NCI-H446 (cell line): ENCODE results near the gene TAF5.
"Not testable (repeated sequence)": the region's sequence is repeated elsewhere in the genome, so short reads cannot be mapped to it uniquely, and the experiment has no call there.

Source experiments
- DNase-seq, 2 experiments: peaks; one replicate each; lab custom pipeline; 2025; lab: John Stamatoyannopoulos, UW

TAF5 gene

DNA sequence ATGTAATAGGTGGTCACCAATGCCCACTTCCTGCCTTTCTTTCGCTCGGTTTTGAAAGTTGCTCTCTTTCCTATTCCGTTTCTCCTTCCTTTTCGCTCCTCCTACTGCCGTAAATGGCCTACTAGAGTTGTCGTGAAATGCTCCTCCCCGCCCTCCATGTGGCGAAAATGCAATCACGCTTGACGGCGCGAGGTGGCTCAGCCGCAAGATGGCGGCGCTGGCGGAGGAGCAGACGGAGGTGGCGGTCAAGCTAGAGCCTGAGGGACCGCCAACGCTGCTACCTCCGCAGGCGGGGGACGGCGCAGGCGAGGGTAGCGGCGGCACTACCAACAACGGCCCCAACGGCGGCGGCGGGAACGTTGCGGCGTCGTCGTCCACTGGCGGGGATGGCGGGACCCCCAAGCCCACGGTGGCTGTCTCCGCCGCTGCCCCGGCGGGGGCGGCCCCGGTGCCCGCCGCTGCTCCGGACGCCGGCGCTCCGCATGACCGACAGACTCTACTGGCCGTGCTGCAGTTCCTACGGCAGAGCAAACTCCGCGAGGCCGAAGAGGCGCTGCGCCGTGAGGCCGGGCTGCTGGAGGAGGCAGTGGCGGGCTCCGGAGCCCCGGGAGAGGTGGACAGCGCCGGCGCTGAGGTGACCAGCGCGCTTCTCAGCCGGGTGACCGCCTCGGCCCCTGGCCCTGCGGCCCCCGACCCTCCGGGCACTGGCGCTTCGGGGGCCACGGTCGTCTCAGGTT, at the start of gene TAF5:
Gene TAF5 (plus strand): TSS at position 195 of the 737 bp plus-strand sequence. CDS start 14 bp downstream, at position 209.
- peak; percentile 67 to 89 for DNase-seq

DNA sequence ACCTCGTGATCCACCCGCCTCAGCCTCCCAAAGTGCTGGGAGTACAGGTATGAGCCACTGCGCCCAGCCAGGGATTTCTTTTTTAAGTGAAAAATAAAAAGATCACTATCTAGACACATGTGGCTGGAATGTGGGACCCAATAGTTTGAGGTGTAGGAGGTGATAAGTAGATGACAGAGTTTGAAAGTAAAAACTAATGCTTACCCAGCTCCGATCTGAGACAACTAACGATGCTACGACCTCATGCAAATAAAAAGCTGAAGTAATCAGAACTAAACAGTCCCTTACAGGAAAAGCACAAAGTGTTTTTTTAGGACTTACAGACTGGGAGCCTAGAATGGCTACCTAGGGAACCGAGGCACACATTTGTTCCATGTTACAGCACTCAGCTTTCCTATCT, 39.9 kb upstream of the TAF5 start:
- no peak for DNase-seq

DNA sequence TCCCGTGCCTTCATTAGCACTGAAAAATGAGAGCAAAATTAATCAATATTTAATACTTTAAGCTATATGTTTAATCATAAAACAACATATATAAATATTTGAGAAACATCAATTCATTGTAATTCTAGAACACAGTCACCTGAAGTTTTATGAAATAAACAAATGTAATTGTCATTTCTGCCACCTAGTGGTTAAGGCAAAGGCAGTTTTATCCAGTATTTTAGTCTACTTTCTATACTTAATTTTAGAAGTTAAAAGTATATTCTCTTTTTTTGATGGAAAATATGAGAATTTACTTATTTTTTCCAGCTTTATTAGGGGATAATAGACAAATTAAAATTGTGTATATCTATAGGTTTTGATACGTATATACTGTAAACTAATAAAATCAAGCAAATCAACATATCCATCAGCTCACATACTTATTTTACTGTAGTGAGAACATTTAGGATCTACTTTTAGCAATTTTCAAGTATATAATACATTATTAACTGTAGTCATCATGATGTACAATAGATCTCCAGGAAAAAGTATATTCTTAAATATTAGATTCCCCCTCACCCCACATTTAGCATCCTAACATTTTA, 33.7 kb upstream of the TAF5 start:
- DNase-seq, result no peak

DNA sequence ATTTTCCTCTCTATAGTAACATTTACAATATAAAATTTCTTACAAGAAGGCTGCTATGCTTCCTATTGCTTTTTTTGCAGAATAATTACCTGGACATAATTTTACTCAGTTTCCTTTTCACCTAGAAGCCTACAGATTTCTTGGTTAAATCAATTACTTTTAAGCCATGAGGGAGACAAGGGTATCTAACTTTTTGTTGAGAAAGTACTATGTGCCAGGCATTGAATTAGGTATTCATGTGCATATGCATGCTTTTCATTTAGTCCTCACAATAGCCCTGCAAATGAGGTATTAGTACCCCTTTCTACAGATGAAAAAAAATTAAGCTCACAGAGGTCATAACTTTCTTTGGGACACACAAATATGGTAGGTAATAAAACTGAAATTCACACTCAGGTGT, 33.2 kb upstream of the TAF5 start:
- DNase-seq, result no peak

DNA sequence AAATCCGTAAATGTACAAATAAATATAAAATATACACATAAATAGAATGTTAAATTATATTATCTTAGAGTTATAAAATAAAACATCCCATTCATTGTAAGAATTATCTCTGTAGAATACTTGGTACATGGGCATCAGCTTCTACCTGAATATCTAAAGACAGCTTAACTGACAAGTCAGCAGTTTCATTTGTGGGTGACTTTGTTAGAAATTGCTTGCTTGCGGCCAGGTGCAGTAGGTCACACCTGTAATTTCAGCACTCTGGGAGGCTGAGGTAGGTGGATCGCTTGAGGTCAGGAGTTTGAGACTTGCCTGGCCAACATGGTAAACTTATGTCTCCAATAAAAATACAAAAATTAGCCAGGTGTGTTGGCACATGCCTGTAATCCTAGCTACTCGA, 31.4 kb upstream of the TAF5 start:
- no peak for DNase-seq

DNA sequence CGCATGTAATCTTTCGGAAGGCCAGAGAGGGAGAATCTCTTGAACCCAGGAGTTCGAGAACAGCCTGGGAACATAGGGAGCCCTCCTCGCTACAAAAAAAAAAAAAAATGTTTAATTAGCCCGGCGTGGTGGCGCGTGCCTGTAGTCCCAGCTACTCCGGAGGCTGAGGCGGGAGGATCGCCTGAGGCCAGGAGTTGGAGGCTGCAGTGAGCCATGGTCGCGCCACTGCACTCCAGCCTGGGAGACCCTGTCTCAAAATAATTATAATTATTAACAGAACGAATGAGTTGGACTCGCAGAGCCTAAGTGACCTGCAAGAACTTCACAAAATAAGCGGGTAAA, 17.6 kb upstream of the TAF5 start:
- DNase-seq, result no peak

DNA sequence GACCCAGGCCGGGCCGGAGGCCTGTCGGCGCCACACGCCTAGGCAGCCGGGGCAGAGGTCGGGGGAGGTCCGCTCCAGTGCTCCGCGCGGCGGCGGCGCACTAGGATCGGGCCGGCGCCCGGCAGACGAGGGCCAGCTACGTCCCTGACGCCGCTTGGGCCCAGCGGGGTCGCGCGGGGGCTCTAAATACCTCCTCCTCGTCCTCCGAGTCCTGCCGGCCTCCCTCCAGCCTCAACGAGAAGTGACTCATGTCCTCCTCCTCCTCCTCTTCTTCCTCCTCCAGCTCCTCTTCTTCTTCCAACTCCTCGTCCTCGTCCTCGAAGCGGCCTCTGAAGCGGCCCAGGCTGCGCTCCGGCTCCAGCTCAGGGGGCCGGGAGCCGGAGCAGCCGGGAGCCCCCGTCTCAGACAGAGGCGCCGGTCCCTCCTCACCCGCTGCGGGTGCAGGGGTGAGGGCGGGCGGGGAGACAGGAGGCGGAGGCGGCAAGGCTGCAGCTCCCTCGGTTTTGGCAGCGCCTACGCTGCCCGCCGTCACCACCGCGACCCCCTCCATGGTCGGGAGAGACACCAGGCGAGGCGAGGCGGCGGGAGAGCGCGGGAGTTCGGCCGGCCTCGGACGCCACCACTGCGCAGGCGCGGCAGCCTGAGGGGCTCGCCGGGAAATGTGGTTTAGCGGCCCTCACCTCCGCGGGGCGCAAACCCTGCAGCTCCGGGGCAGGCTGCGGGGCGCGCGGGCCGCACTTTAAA, 17.1 kb upstream of the TAF5 start, which contains the start of gene PCGF6:
Gene PCGF6 (minus strand): TSS at position 624 of the 744 bp plus-strand sequence. CDS start 74 bp downstream, at position 550.
- DNase-seq, result peak; percentile 13 to 80

DNA sequence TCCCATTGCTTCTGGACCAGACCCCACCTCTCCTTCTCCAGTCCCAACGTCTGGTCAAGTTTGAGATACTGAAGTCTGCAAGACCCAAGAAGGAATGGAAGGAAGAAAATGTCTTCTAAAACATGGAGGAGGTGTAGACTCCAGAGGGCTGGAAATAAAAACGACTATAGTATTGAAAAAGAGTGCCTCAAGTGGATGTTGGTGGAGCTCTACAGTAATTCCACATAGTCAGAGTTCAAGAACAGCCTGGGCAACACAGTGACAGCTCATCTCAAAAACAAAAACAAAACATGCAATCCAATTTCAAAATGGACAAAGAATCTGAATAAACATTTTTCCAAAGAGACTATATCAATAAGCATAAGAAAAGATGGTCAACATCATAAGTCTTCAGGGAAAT, 14.5 kb upstream of the TAF5 start:
- no peak for DNase-seq

DNA sequence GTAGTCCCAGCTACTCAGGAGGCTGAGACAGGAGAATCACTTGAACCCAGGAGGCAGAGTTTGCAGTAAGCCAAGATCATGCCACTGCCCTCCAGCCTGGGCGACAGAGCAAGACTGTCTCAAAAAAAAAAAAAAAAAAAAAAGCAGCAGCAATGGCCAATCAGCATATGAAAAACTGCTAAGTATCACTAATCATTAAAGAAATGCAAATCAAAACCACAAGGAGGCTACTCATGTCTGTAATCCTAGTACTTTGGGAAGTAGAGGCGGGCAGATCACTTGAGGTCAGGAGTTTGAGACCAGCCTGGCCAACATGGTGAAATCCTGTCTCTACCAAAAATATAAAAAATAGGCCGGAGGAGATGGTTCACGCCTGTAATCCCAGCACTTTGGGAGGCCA, 13.2 kb upstream of the TAF5 start:
- DNase-seq, result not testable (repeated sequence)

DNA sequence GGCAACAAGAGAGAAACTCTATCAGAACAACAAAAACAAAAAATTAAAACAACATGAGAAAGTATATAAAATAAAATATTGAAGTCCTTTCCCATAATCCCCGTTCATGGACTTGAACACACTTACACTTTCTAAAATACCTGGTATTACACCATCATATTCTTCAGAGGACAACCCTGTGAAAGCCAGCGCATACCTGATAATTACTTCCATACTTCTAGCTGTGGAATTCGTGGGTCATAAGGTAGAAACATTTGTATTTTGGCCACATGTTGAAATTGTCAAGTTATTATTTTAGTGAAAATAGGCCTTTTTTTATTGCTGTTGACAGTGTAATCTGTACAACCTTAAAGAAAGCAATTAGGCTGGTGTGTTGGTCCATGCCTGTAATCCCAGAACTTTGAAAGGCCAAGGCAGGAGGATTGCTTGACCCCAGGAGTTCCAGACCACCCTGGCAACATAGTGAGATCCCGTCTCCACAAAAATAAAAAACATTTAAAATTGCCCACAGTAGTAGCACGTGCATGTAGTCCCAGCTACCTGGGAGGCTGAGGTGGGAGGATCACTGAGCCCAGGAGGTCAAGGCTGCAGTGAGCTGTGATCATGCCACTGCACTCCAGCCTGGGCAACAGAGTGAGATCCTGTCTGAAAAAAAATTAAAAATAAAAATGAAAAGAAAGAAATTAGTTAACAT, 11.7 kb upstream of the TAF5 start:
- no peak for DNase-seq

DNA sequence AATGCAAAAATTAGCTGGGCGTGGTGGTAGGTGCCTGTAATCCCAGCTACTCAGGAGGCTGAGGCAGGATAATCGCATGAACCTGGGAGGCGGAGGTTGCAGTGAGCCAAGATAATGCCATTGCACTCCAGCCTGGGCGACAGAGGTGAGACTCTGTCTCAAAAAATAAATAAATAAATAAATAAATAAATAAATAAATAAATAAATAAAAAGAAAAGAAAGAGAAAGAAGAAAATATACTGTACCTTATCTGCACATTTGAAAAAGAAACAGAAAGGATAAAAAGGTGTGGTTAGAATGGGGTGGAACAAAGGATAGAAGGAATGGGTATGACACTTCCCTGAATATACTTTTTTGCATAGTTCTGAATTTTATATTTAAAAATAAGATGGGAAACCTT, 8.3 kb upstream of the TAF5 start:
- not testable (repeated sequence) for DNase-seq

DNA sequence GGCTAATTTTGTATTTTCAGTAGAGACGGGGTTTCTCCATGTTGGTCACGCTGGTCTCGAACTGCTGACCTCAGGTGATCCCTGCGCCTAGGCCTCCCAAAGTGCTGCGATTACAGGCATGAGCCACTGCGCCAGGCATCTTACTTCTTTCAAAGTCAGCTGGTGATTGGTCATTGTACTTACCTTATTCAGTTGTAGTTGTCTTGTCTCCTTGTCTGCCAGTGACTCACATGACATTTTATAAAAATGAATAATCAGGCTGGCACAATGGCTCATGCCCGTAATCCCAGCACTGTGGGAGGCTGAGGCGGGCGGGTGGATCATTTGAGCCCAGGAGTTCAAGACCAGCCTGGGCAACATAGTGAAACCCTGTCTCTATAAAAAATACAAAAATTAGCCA, 7.0 kb upstream of the TAF5 start:
- not testable (repeated sequence) for DNase-seq

DNA sequence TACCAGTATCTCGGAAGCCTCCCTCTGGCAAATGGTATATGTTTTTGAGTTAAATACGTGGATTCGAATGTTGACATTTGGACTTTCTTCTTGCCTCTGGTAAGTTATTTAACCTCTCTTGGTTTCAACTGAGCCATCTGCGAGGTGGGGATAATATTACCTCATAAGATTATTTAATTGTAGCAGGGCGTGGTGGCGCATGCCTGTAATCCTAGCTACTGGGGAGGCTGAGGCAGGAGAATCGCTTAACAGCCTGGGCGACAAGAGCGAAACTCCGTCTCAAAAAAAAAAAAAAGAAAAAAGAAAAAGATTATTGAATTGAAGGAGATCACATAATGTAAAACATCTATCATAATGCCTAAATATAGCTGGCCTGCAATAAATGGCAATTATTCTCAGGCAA, 396 bp upstream of the TAF5 start:
- DNase-seq, result no peak

DNA sequence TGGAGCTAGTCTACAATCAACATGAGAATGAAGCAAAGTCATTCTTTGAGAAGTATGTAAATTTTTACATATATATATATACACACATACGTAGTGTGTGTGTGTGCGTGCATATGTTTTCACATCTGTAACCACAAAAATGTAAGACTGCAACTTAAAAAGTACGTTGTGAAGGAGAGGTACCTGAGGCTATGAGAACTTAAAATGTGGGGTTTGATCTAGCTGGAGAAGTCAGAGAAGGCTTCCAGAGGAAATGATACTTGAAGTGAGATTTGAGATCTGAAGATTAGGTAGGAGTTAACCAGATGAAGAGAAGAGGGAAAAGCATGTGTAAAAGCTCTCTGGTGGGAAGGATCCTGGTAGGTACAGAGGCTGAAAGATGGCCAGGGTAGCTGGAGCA, 5.8 kb downstream of the TAF5 start:
- DNase-seq, result no peak

DNA sequence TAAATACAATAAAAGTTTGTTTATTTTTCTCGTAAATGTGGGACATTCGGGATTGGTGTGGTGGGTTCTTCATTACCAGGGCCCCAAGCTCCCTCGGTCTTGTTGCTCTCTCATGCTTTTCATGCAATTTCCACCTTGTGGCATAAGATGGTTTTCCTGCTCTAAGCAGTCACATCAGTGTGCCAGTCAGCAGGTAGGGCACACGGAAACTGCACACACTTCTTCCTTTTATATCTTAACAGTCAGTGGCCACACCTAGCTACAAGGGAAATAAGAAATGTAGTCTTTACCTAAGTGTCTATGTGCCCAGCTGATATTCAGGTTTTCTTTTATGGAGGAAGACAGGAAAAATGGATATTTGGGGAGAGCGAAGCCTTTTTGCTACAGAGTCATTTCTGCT, 6.5 kb downstream of the TAF5 start:
- no peak for DNase-seq

DNA sequence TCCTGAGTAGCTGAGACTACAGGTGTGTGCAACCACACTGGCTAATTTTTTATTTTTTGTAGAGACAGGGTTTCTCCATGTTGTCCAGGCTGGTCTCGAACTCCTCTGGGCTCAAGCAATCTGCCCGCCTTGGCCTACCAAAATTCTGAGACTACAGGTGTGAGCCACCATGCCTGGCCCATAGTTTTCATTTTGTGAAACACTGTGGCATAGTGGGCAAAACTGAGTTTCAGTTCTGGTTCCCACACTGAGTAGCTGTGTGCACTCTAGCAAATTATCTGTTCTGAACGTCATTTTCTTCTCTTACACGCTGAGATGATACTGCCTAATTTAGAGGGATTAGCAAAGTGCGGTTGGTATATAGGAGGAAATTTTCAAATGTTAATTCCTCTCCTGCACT, 15.0 kb downstream of the TAF5 start:
- no peak for DNase-seq

DNA sequence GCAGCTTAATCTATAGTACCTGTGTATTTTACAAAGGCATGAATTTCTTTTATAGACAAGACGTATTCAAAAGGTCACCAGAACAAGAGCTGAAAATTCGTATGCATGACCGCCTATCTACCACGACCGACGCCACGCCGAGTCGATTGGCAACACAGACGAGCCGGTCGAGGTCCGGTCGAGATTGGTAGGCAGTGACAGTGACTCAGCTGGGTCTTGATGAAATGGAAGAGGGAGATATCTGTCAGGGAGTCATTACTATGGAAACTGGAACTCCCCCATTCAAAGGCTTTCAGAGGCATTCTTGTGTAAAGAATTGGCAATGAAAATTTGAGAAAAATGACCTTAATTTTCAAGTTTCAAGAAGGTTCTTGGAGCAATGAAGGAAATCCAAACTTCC, 26.4 kb downstream of the TAF5 start:
- DNase-seq, result no peak

DNA sequence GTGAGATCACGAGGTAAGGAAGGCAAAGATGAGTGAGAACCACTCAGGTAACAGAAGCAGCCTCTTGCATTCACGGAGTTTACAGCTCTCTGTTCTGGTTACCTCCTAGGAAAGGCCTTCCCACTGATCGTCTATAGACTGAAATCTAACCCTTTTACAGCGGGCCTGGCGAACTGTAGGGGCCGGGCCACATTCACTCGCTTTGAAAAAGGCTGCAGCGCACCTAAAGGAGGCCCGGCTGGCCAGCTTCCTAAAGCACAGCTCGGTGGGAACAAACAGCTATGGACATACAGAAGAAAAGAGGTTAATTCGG, 27.9 kb downstream of the TAF5 start:
- DNase-seq, result no peak

DNA sequence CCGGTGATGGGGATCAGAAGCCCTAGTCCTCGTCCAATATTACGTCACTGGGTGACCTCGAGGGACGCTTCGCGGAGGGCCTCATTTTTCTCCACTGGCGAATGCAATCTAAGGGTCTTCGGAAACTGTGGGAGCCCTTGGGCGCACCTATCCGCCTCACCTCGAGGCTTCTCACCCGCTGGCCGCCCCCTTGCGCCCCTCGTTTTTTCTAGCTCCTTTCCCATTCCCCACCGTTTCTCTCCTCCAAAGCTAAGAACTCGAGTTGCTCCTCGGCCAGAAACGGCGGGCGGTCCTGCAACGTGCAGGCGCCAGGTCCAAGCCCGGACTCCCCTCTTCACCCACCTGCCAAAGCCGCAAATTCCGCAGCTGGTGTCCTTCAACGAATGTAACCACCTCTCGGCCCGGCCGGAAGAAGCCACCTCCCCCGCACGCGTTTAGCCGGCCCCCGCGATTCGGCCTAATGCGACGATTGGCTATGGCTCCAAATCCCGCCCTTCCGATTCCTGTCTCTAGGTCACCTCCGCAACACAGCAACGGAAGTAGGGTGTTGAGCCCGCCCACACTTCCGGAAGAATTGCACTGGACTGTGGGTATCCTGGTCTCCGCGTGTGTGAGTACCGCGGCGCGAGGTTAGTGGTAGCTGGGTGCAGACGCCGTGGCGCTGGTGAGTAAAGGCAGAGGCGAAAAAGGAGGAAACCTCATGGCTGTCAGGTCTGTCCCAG, 28.5 kb downstream of the TAF5 start, which contains the start of the genes ATP5MK and PDCD11:
Gene ATP5MK (minus strand): TSS at position 409 of the 722 bp plus-strand sequence. CDS start 4,018 bp downstream, outside the sequence.
Gene PDCD11 (plus strand): TSS at position 560 of the 722 bp plus-strand sequence. CDS start 1,801 bp downstream, outside the sequence.
- peak; percentile 58 to 91 for DNase-seq

DNA sequence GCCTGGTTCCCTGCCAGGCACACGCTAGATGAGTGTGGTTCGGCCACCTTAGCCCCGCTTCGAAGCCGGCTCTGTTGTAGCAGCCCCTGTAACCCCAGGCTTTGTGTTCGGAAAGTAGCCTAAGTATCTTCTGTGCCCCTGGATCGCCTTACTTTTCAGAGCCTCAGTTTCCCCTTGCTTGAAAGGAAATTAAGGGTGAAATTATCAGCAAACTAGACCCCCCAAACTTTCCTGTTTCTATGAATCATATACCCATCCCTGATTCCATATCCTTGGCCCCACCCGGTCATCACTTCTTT, 29.0 kb downstream of the TAF5 start:
- DNase-seq, result no peak

DNA sequence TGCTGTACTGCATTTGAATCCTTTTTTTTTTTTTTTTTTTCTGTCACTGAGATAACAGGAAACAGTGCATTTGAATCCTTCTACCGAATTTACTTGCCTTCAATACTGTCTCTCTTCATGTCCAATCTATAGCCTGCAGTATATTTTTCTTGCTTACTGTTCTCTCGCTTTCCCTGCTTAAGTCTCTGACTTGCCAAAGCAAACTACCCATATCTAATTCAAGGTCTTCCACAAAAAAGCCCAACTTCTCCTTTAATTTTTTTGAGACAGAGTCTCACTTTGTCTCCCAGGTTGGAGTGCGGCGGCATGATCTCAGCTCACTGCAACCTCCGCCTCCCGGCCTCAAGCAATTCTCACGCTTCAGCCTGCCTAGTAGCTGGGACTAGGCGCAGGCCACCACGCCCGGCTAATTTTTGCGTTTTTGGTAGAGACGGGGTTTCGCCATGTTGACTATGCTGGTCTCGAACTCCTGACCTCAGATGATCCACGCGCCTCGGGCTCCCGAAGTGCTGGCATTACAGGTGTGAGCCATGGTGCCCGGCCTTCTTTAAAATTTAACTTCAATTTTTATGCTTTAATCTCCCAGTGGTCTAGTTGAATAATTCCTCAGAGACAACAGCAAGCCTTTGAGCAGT, 29.5 kb downstream of the TAF5 start:
- DNase-seq, result no peak

DNA sequence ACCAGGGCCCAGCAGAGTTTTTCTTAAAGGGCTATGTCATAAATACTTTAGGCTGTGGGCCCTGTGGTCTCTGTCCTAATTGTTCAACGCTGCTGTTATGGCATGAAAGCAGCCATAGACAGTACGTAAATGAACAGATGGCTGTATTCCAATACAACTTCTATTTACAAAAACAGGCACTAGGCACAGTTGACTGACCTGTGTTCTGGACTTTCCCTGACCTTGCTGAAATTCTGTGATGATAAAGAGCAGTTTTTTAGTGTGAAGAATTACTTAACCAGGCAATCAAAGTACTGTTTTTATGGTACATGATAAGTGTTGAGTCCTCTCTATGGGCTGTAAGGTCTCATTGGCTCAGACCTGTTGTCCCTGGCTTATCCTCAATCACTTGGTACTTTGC, 45.8 kb downstream of the TAF5 start:
- DNase-seq, result no peak
